GM21526 (cell line): ENCODE data around the gene PTCD2.
A peak's percentile ranks its signal among the peaks of the same experiment; 100 is the strongest.
"Not testable (repeated sequence)": the region's sequence is repeated elsewhere in the genome, so short reads cannot be mapped to it uniquely, and the experiment has no call there.

Experiments used
- ATAC-seq: cut with Tn5 transposase; IDR thresholded peaks from one replicate; pipeline ENCODE4 v1.9.1; 2021; ENCODE audit warnings: moderate library complexity; ENCODE audit not compliant: unreplicated experiment, low FRiP score

PTCD2 gene

DNA sequence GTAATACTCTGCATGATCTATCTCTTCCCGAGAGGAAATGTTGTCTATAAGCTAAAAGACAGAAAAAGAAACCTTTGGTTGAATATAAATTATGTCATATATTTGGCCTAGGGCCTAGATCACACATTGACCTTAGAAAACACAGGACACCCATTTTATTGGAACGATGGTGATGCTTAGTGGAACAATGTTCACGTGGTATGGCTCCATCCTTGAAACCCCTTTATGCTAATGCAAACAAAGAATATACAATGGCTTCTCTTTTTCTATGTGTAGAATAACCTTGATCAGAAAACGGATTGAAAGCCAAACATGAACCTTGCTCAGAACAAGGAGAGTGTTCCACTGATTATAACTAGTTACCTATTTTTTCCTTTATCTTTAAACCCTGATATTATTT lies 24.6 kb upstream of the PTCD2 start:
- no peak for ATAC-seq

GRCh38 chr5:72296256-72296655 lies 23.9 kb upstream of the PTCD2 start:
- ATAC-seq = no peak

GRCh38 chr5:72298136-72298535 lies 22.0 kb upstream of the PTCD2 start:
- not testable (repeated sequence) for ATAC-seq

DNA sequence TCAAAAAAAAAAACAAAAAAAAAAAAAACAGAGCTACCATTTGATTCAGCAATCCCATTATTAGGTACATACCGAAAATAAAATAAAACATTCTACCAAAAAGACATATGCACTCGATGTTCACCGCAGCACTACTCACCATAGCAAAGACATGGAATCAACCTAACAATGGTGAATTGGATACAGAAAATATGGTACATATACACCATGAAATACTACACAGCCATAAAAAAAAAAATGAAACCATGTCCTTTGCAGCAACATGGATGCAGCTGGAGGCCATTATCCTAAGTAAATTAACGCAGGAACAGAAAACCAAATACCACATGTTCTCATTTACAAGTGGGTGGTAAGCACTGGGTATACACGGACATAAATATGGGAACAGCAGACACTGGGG lies 21.5 kb upstream of the PTCD2 start:
- no peak for ATAC-seq

GRCh38 chr5:72300590-72301339 lies 19.4 kb upstream of the PTCD2 start:
- no peak for ATAC-seq

- ATAC-seq = peak; percentile 51
Observed at GRCh38 chr5:72301557-72301956, 18.6 kb upstream of the PTCD2 start.

DNA sequence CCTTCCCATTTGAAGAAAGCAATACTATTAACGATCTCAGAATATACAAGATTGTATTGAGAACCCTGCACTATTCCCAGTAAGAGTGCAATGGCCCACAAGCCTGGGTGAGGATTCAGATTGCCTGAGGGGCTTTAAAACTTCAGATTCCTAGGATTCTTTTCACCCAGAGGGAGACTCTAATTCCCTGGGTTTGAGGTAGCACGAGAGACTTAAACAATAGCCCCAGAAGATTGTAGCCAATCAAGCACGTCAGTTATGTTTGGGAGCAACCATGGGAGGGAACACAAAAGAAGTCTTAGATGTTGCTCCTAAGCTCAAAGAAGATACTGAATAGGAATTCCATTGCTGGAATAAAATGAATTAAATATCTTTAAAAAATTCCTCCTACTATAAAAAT lies 18.0 kb upstream of the PTCD2 start:
- ATAC-seq = no peak

DNA sequence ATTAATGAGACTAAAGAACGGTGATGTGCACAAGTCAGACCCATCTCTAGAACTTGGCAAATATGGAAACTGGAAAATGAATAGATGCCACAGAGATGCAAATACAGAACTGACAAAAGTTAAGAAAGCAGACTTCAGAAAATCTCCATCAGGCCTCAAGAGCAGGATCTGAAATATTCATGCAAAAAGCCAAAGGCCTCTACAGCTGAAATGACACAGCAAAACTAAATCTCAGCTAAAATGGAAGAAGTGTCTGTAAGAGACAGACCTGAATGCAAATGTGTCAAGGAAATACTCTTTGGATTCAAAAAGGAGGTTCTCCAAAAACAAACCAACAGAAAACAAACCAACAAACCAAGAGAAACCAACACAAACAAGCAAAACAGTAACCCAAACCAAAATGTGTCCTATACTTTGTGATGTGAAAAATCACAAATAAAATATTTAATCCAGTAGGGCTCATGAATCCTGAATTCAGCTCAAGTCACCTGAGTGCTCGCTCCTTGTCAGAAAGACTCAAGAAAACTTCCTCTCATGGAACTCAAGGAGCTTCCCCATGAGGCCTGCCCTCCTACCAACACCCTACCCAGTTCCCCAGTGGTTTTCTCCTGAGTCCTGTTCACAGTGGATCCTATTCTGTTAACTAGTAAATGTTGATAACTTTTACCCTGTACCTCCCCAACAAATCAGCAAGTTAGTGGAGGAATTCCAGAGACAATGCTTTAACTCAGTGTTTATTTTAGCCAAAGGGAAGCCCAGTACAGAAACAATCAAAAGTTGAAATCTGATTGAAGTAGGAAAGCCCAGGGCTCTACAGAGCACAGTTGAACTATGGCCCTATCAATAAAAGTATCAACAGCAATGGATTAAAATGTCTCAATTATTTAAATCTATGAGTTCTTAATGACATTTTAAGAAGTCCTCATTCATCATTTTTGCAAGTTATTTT lies 14.7 kb upstream of the PTCD2 start:
- ATAC-seq = no peak

- ATAC-seq = no peak
Observed at GRCh38 chr5:72307573-72307967, 12.6 kb upstream of the PTCD2 start.

GRCh38 chr5:72307968-72308852 lies 12.0 kb upstream of the PTCD2 start:
- peak; percentile 85 for ATAC-seq

DNA sequence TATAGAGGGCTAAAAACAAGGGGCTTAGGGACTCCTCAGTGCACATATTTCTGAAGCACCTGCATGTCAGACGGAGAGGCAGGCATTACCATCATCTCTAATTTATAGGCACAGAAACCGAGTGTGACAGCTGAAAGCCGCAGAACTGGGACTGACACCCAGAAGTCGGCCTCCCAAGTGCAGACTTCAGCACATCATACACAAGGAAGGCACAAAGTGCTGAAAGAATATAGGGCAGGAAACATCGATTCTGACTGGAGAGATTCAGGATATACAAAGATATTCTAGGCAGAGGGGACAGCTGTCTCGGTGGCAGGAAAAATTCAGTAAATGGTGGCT lies 11.4 kb upstream of the PTCD2 start:
- no peak for ATAC-seq

GRCh38 chr5:72313141-72313540 lies 7.0 kb upstream of the PTCD2 start:
- no peak for ATAC-seq

GRCh38 chr5:72314571-72315172 lies 5.5 kb upstream of the PTCD2 start:
- no peak for ATAC-seq

DNA sequence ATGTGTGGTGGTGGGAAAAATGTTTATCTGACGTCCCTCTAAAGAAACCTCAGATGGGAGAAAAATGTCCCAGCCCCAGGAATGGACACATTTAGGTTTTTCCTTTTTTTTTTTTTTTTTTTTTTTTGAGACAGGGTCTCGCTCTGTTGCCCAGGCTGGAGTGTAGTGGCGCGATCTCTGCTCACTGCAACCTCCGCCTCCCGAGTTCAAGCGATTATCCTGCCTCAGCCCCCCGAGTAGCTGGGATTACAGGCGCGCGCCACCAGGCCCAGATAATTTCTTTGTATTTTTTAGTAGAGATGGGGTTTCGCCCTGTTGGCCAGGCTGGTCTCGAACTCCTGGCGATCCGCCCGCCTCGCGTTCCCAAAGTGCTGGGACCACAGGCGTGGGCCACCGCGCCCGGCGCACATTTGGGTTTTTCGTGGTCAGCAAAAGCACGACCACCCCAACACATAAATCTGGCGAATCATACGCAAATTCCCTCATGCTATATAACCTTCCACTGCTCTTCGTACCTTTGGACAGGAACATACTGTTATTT lies 668 bp upstream of the PTCD2 start:
- ATAC-seq = not testable (repeated sequence)

- ATAC-seq = no peak
Observed at GRCh38 chr5:72324189-72324825, 4.1 kb downstream of the PTCD2 start.

GRCh38 chr5:72325566-72326305 lies 5.6 kb downstream of the PTCD2 start:
- ATAC-seq = no peak

DNA sequence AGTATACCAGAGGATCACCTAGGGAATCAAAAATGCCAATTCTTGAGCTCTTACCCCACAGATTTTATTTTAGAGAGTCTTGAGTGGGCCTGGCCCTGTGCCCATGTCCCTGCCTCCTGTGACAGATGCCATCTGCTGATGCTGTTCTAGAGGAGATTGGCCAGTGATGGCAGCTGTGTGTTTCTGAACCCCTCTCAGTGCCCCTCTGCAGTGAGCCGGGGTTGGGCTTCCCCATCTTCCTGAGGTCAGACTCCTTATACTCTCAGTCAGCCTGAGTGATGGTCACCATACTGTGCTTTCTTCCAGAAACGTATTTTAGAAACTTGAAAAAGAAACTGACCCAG lies 6.1 kb downstream of the PTCD2 start:
- ATAC-seq = no peak

- no peak for ATAC-seq
Observed at GRCh38 chr5:72328172-72328571, 8.0 kb downstream of the PTCD2 start.

GRCh38 chr5:72330712-72331111 lies 10.5 kb downstream of the PTCD2 start:
- ATAC-seq = no peak
